ENCODE measurements around the gene POMP. TPM values are rescaled to one million over a fixed set of nuclear protein-coding genes. Genes with fewer than 3 reads are reported as not detected.
"Not testable (repeated sequence)": the region's sequence is repeated elsewhere in the genome, so short reads cannot be mapped to it uniquely, and the experiment has no call there.

Gene POMP
- total RNA-seq, 2 experiments from 2014 or later = 46.6 to 79.0 TPM

DNA sequence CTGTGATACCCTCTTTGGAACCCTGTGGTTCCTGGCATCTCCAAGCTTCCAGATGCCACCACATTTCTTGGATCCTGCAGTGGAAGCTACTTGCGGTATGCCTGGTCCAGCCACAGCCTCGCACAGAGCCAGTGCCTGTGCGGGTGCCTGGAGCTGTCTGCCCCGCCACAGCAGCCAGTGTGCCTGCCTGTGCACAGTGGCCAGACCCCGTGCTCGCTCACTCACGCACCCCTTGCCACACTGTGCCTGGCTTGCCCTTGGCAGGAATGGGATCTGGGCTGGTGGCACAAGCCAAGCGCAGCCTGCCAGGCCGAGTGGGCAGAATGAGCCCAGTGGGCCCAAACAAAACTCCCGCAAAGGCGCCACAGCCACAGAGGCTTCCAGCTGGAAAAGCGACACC is 26.2 kb downstream of the POMP start:
- Histone ChIP-seq H3K36me3 (ENCODE audit: insufficient read depth, low read length) (no peaks in the 10 kb centered on the region; the same call in 1 of the 2 replicates), H3K27ac (ENCODE audit: low read depth, low read length, poor library complexity, severe bottlenecking) (no peak overlapping the region), H4K20me1 (ENCODE audit: insufficient read depth, low read length) (no peaks in the 10 kb centered on the region), H3K9me3 (ENCODE audit: low read length) (no peaks in the 10 kb centered on the region), H3K4me3 (ENCODE audit: low read depth, low read length, poor library complexity, severe bottlenecking) (no peak overlapping the region), H3K4me2 (ENCODE audit: low read length) (no peak overlapping the region), H3K4me1 (ENCODE audit: insufficient read depth, low read length, poor library complexity, severe bottlenecking) (no peaks in the 10 kb centered on the region), H2AFZ (ENCODE audit: low read length) (no peak overlapping the region), H3K79me2 (ENCODE audit: insufficient read depth, low read depth, low read length) (no peaks in the 10 kb centered on the region), H3K9me2 (ENCODE audit: insufficient read depth, low read length) (no peaks in the 10 kb centered on the region)
- BruUV-seq (replicated peaks) = no TSS peak
- TF ChIP-seq, protein P1, sequence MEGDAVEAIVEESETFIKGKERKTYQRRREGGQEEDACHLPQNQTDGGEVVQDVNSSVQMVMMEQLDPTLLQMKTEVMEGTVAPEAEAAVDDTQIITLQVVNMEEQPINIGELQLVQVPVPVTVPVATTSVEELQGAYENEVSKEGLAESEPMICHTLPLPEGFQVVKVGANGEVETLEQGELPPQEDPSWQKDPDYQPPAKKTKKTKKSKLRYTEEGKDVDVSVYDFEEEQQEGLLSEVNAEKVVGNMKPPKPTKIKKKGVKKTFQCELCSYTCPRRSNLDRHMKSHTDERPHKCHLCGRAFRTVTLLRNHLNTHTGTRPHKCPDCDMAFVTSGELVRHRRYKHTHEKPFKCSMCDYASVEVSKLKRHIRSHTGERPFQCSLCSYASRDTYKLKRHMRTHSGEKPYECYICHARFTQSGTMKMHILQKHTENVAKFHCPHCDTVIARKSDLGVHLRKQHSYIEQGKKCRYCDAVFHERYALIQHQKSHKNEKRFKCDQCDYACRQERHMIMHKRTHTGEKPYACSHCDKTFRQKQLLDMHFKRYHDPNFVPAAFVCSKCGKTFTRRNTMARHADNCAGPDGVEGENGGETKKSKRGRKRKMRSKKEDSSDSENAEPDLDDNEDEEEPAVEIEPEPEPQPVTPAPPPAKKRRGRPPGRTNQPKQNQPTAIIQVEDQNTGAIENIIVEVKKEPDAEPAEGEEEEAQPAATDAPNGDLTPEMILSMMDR (conservative IDR thresholded peaks at IDR 0.05; ENCODE audit: low read length) = no peak
- TF ChIP-seq EZH2phosphoT487 (IDR thresholded peaks at IDR 0.05; ENCODE audit: borderline replicate concordance, low read depth, low read length) = no peak
- ChIA-PET POLR2A (no interaction called here), CTCF (ENCODE audit: unreplicated experiment) (no interaction called here)
- DNase-seq (ENCODE audit: low spot score) = no peak
- intact Hi-C loops (cut with micrococcal nuclease; ENCODE audit: unreplicated experiment) = no loop called here

DNA sequence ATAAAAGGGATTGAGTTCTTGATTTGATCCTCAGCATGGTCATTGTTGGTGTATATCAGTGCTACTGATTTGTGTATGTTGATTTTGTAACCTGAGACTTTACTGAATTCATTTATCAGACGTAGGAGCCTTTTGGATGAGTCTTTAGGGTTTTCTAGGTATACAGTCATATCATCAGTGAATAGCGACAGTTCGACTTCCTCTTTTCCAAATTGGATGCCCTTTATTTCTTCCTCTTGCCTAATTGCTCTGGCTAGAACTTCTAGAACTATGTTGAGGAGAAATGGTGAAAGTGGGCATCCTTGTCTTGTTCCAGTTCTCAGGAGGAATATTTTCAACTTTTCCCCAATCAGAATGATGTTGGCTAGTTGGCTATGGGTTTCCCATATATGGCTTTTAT is 27.0 kb downstream of the POMP start:
- H2AFZ ChIP-seq (ENCODE audit: low read length) = no peak overlapping the region
- ChIA-PET POLR2A (no interaction called here), CTCF (ENCODE audit: unreplicated experiment) (no interaction called here)
- TF ChIP-seq EZH2phosphoT487 (IDR thresholded peaks at IDR 0.05; ENCODE audit: borderline replicate concordance, low read depth, low read length) = no peak
- TF ChIP-seq, protein P1 (conservative IDR thresholded peaks at IDR 0.05; ENCODE audit: low read length) = no peak
- H3K4me2 ChIP-seq (ENCODE audit: low read length) = no peak overlapping the region
- H3K4me3 ChIP-seq (ENCODE audit: low read depth, low read length, poor library complexity, severe bottlenecking) = no peak overlapping the region
- DNase-seq (ENCODE audit: low spot score) = no peak
- H3K79me2 ChIP-seq (ENCODE audit: insufficient read depth, low read depth, low read length) = no peaks in the 10 kb centered on the region
- H3K9me2 ChIP-seq (ENCODE audit: insufficient read depth, low read length) = no peaks in the 10 kb centered on the region
- intact Hi-C loops (cut with micrococcal nuclease; ENCODE audit: unreplicated experiment) = no loop called here
- H3K9me3 ChIP-seq (ENCODE audit: low read length) = no peaks in the 10 kb centered on the region
- H4K20me1 ChIP-seq (ENCODE audit: insufficient read depth, low read length) = no peaks in the 10 kb centered on the region
- H3K36me3 ChIP-seq (ENCODE audit: insufficient read depth, low read length) = no peaks in the 10 kb centered on the region; the same call in 1 of the 2 replicates
- no peaks in the 10 kb centered on the region for H3K4me1 ChIP-seq (ENCODE audit: insufficient read depth, low read length, poor library complexity, severe bottlenecking)
- no TSS peak for BruUV-seq (replicated peaks)
- no peak overlapping the region for H3K27ac ChIP-seq (ENCODE audit: low read depth, low read length, poor library complexity, severe bottlenecking)

DNA sequence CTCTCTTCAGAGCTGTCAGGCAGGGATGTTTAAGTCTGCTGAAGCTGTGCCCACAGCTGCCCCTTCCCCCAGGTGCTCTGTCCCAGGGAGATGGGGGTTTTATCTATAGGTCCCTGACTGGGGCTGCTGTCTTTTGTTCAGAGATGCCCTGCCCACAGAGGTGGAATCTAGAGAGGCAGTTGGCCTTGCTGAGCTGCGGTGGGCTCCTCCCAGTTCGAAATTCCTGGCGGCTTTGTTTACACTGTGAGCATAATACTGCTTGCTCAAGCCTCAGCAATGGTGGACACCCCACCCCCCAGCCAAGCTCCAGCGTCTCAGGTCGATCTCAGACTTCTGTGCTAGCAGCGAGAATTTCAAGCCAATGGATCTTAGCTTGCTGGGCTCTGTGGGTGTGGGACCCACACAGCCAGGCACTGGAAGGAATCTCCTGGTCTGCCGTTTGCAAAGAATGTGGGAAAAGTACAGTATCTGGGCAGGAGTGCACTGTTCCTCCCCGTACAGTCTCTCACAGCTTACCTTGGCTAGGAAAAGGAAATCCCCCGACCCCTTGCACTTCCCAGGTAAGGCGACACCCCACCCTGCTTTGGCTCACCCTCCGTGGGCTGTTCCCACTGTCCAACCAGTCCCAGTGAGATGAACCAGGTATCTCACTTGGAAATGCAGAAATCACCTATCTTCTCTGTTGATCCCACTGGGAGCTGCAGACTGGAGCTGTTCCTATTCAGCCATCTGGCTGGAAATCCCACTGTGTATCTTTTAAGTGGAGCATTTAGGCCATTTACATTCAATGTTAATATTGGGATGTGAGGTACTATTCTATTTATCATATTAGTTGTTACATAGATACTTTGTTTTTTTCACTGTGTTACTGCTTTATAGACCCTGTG is 34.9 kb downstream of the POMP start:
- not testable (repeated sequence) for BruUV-seq (replicated peaks)

More for the DNA sequence above, 34.9 kb downstream of the POMP start:
- H4K20me1 ChIP-seq (ENCODE audit: insufficient read depth, low read length); POLR2A ChIA-PET; H3K4me3 ChIP-seq (ENCODE audit: low read depth, low read length, poor library complexity, severe bottlenecking); H3K4me2 ChIP-seq (ENCODE audit: low read length); H2AFZ ChIP-seq (ENCODE audit: low read length); H3K9me2 ChIP-seq (ENCODE audit: insufficient read depth, low read length); DNase-seq (ENCODE audit: low spot score); H3K36me3 ChIP-seq (ENCODE audit: insufficient read depth, low read length); H3K27ac ChIP-seq (ENCODE audit: low read depth, low read length, poor library complexity, severe bottlenecking); CTCF ChIA-PET (ENCODE audit: unreplicated experiment); H3K9me3 ChIP-seq (ENCODE audit: low read length); H3K4me1 ChIP-seq (ENCODE audit: insufficient read depth, low read length, poor library complexity, severe bottlenecking); intact Hi-C loops (cut with micrococcal nuclease; ENCODE audit: unreplicated experiment); H3K79me2 ChIP-seq (ENCODE audit: insufficient read depth, low read depth, low read length): not testable (repeated sequence)
